GM12864 (cell line): Measurements from ENCODE around the gene TIMM9.
A peak's percentile ranks its signal among the peaks of the same experiment; 100 is the strongest.

Experiments
- DNase-seq: peaks from one replicate; pipeline ENCODE4 v3.0.0-alpha.2; 2011; ENCODE audit warnings: low read depth
- H3K4me3 ChIP-seq: 2 replicates; pipeline ENCODE4 v1.5.1; 2011; ENCODE audit warnings: mild to moderate bottlenecking, low read depth, low read length, control low read depth
- TF ChIP-seq, protein P1 (sequence below): IDR thresholded peaks from 2 replicates; pipeline ENCODE4 v1.5.1; 2011; ENCODE audit warnings: low read depth, mild to moderate bottlenecking, moderate library complexity, low read length, control low read depth, inconsistent platforms; ENCODE audit errors: missing control alignments

Gene TIMM9

DNA sequence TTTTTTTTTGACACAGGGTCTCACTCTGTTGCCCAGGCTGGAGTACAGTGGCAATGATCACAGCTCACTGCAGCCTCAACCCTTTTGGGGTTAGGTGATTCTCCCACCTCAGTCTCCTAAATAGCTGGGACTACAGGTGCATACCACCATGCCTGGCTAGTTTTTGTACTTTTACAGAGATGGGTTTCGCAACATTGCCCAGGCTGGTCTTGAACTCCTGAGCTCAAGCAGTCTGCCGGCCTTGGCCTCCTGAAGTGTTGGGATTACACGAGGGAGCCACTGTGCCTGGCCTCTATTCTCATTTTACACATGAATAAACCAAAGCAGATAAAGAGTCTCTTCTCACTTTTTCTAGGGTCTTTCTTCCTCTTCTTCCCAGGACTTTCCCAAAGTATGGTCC is 28.4 kb downstream of the TIMM9 start:
- DNase-seq: no peak
- no peak overlapping the region for H3K4me3 ChIP-seq
- TF ChIP-seq, protein P1, sequence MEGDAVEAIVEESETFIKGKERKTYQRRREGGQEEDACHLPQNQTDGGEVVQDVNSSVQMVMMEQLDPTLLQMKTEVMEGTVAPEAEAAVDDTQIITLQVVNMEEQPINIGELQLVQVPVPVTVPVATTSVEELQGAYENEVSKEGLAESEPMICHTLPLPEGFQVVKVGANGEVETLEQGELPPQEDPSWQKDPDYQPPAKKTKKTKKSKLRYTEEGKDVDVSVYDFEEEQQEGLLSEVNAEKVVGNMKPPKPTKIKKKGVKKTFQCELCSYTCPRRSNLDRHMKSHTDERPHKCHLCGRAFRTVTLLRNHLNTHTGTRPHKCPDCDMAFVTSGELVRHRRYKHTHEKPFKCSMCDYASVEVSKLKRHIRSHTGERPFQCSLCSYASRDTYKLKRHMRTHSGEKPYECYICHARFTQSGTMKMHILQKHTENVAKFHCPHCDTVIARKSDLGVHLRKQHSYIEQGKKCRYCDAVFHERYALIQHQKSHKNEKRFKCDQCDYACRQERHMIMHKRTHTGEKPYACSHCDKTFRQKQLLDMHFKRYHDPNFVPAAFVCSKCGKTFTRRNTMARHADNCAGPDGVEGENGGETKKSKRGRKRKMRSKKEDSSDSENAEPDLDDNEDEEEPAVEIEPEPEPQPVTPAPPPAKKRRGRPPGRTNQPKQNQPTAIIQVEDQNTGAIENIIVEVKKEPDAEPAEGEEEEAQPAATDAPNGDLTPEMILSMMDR: no peak

DNA sequence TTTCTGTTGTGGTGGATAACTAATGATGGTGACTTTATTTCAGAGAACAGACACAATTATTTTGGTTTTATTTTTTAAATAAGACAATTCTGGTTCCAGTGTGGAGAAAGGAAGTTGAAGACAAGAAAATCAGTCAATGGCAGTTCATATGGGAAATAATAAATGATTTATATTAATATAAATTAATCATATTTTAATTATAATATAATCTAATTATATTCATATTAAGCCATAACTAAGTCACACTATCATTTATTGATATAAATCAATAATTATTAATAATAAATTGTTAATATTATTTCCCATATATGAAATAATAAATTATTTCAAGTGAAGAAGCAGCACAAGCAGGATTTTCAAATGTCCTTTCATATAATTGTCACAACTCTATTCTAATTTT is 28.8 kb downstream of the TIMM9 start:
- no peak overlapping the region for H3K4me3 ChIP-seq
- no peak for DNase-seq
- TF ChIP-seq, protein P1: no peak

- TF ChIP-seq, protein P1: no peak
- no peak for DNase-seq
- H3K4me3 ChIP-seq: no peak overlapping the region
Observed at GRCh38 chr14:58397156-58397555, 30.2 kb downstream of the TIMM9 start.

GRCh38 chr14:58395812-58396788 is 31.2 kb downstream of the TIMM9 start, which contains the start of gene TOMM20L:
TSS of gene TOMM20L (plus strand) at chr14:58395930. CDS start at chr14:58395958, 28 bp downstream.
- TF ChIP-seq, protein P1: peak; percentile 78
- peak; percentile 26 for DNase-seq
- peak within 1 kb of the TSS; percentile 49 for H3K4me3 ChIP-seq

DNA sequence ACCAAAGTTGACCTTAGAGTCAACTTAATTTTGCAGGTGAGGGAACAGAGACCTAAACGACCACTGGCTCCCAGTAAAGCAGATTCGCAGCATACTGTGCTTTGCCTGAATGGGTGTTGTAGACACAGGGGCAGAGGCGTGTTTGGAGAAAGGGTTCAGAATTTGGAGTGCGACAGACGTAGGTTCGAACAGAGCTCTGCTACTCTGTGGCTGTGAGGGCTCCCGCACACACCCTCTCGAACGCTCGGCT is 31.8 kb downstream of the TIMM9 start:
- TF ChIP-seq, protein P1: no peak
- no peak for DNase-seq
- H3K4me3 ChIP-seq: peak overlapping the region; percentile 49

GRCh38 chr14:58390830-58391229 is 36.5 kb downstream of the TIMM9 start:
- H3K4me3 ChIP-seq: no peak overlapping the region
- TF ChIP-seq, protein P1: no peak
- no peak for DNase-seq

- TF ChIP-seq, protein P1: no peak
- no peak overlapping the region for H3K4me3 ChIP-seq
- no peak for DNase-seq
Observed at GRCh38 chr14:58376791-58377190, 50.5 kb downstream of the TIMM9 start.
